Measurements from ENCODE around the gene FOXN4. TPM values are rescaled to one million over a fixed set of nuclear protein-coding genes. Genes with fewer than 3 reads are reported as not detected.

FOXN4 gene
- not detected for total RNA-seq

GRCh38 chr12:109308534-109309380, at the start of gene FOXN4:
TSS of gene FOXN4 (minus strand) at chr12:109309284. CDS start at chr12:109308321, 963 bp downstream.

GRCh38 chr12:109347589-109347988, 38.5 kb upstream of the FOXN4 start, which contains the start of gene MYO1H:
TSS of gene MYO1H (plus strand) at chr12:109347900. CDS start at chr12:109347961, 61 bp downstream.

Other genes starting within 250 kb of the FOXN4 start
- 10 to 100 TPM; 16.2 to 19.6 TPM for gene ALKBH2, start 215.8 kb downstream of the FOXN4 start, total RNA-seq
- 10 to 100 TPM; 17.2 to 37.6 TPM for gene UNG, start 211.7 kb downstream of the FOXN4 start, total RNA-seq
- gene ACACB, start 192.7 kb downstream of the FOXN4 start, total RNA-seq: 10 to 100 TPM in 1 of 2 donors, 1 to 10 TPM in 1; 8.9 to 10.3 TPM
- gene MYO1H, start 38.6 kb upstream of the FOXN4 start, total RNA-seq: not detected
- 10 to 100 TPM; 51.6 to 56.6 TPM for gene KCTD10, start 168.0 kb upstream of the FOXN4 start, total RNA-seq
- 10 to 100 TPM; 29.0 to 35.8 TPM for gene UBE3B, start 168.3 kb upstream of the FOXN4 start, total RNA-seq

All from melanocyte of skin (primary cell).